KMS-11 (cell line): ENCODE results near the gene TPD52L2.
A peak's percentile ranks its signal among the peaks of the same experiment; 100 is the strongest.

Experiments used
- H2AFZ ChIP-seq: fragments of 200-600 bp; sonication (generic); 2 replicates; pipeline ENCODE4 v1.6.1; 2016; ENCODE audit warnings: antibody characterized with exemption, mixed run types, low read depth
- H3K27ac ChIP-seq: fragments of 200-600 bp; sonication (generic); 2 replicates; pipeline ENCODE4 v1.6.1; 2016; ENCODE audit warnings: mild to moderate bottlenecking, mixed run types
- H3K27me3 ChIP-seq: fragments of 200-600 bp; sonication (generic); 2 replicates; pipeline ENCODE4 v1.6.1; 2017; ENCODE audit warnings: mild to moderate bottlenecking, low read depth, mixed run types, moderate library complexity; ENCODE audit not compliant: insufficient read depth
- H3K36me3 ChIP-seq: fragments of 200-600 bp; sonication (generic); 2 replicates; pipeline ENCODE4 v1.6.1; 2017; ENCODE audit warnings: mild to moderate bottlenecking, mixed run types; ENCODE audit not compliant: insufficient read depth
- H3K4me1 ChIP-seq: fragments of 200-600 bp; sonication (generic); 2 replicates; pipeline ENCODE4 v1.6.1; 2016; ENCODE audit warnings: mild to moderate bottlenecking, low read depth, mixed run types; ENCODE audit not compliant: poor library complexity, severe bottlenecking
- H3K4me2 ChIP-seq: fragments of 200-600 bp; sonication (generic); 2 replicates; pipeline ENCODE4 v1.7.0; 2016; ENCODE audit warnings: mild to moderate bottlenecking, mixed run types
- H3K4me3 ChIP-seq: fragments of 200-600 bp; sonication (generic); IDR thresholded peaks from 2 replicates; pipeline ENCODE4 v1.6.1; 2017; ENCODE audit warnings: low read depth, low read length, mixed read lengths; ENCODE audit not compliant: insufficient read depth
- H3K79me2 ChIP-seq: fragments of 200-600 bp; sonication (generic); 2 replicates; pipeline ENCODE4 v1.6.1; 2016; ENCODE audit warnings: low read depth, mixed run types; ENCODE audit not compliant: insufficient read depth
- H3K9ac ChIP-seq: fragments of 200-600 bp; sonication (generic); 2 replicates; pipeline ENCODE4 v1.6.1; 2016; ENCODE audit warnings: mild to moderate bottlenecking, mixed run types
- H4K20me1 ChIP-seq: fragments of 200-600 bp; sonication (generic); 2 replicates; pipeline ENCODE4 v1.6.1; 2016; ENCODE audit warnings: mild to moderate bottlenecking, mixed run types; ENCODE audit not compliant: insufficient read depth
- CTCF ChIP-seq: fragments of 200-600 bp; sonication (generic); conservative IDR thresholded peaks from 2 replicates; pipeline ENCODE4 v1.6.1; 2017; ENCODE audit warnings: low read depth, mild to moderate bottlenecking, antibody characterized with exemption, low read length, moderate library complexity, mixed read lengths

The TPD52L2 gene

DNA sequence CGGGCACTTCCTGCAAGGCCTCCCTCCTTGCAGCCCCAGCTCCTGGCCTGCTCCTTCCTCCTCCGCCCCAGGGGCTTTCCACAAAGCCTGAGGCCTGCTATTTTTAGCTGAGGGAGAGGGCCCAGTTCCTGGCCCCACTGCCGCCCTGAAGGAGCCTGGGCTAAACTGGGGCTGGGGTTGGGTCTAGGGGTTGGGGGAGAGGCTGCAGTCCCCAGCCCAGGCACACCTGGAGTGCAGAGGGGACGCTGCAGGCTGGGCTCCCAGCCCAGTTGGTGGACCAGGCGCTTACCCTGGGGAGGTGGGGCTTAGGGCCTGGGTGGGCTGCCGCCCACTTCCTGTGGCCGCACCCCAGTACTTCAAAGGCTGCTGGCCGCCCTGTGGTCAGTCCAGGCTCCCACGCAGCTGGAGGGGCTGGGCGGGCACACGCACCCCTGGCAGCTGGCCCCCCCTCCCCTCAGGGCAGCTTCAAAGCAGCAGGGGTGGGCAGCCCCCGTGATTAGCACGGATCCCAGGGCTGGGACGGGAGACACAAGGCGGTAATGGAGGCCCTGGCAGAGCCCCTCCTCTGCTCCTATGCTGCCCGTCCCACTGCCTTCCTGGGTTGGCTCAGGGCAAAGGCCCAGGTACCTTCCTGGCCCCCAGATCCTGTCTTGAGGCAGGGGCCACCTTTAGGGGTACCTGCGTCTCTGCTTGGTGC, 10.9 kb upstream of the TPD52L2 start:
- no peak for TF ChIP-seq CTCF
- H2AFZ ChIP-seq: peak overlapping the region; percentile 26; the same call in 1 of the 2 replicates
- no peaks in the 10 kb centered on the region for H3K79me2 ChIP-seq
- H3K9ac ChIP-seq: peak overlapping the region; percentile 30; the same call in 1 of the 2 replicates
- peaks cover 3% of the 10 kb centered on the region for H3K27me3 ChIP-seq
- H3K4me1 ChIP-seq: peaks cover 38% of the 10 kb centered on the region
- H3K36me3 ChIP-seq: no peaks in the 10 kb centered on the region
- H3K27ac ChIP-seq: peak overlapping the region; percentile 13; the same call in 1 of the 2 replicates
- H4K20me1 ChIP-seq: no peaks in the 10 kb centered on the region
- no peak overlapping the region for H3K4me3 ChIP-seq
- H3K4me2 ChIP-seq: peak overlapping the region; percentile 60

DNA sequence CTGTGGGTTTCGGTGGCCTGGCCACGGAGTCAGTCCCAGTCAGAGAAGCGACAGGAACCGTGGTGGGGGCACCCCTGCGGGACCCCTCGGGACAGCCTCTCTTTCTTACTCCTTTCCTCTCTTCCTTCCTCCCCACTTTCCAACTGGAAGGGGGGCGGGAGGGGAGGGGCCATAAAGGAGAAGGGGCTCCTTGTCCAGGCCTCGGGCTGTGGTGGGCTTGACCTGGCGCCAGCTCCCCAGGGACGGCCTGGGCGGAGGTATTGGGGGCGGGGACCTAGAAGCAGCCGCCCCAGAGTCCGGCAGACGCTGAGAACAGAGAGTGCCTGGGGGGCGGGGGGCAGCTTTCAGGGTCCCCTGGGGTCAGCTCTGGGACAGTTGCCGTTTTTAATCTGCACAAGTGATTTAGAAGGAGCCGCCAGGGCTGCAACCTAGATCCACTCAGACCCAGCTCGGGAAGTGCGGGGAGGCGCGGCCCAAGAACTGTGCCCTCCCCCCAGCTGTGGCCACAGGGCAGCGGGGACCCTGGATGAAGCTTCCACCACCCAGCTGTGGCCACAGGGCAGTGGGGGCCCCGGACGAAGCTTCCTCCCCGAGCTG, 10.2 kb upstream of the TPD52L2 start:
- H3K4me1 ChIP-seq: peaks cover 38% of the 10 kb centered on the region
- H3K4me3 ChIP-seq: no peak overlapping the region
- no peak for TF ChIP-seq CTCF
- H2AFZ ChIP-seq: peak overlapping the region; percentile 26; the same call in 1 of the 2 replicates
- no peaks in the 10 kb centered on the region for H3K79me2 ChIP-seq
- H3K4me2 ChIP-seq: peak overlapping the region; percentile 60
- H4K20me1 ChIP-seq: no peaks in the 10 kb centered on the region
- peaks cover 3% of the 10 kb centered on the region for H3K27me3 ChIP-seq
- no peak overlapping the region for H3K9ac ChIP-seq
- no peak overlapping the region for H3K27ac ChIP-seq
- no peaks in the 10 kb centered on the region for H3K36me3 ChIP-seq

- H2AFZ ChIP-seq: no peak overlapping the region
- H3K27me3 ChIP-seq: peaks cover 3% of the 10 kb centered on the region
- no peak overlapping the region for H3K4me3 ChIP-seq
- no peak overlapping the region for H3K4me2 ChIP-seq
- no peak for TF ChIP-seq CTCF
- no peaks in the 10 kb centered on the region for H3K79me2 ChIP-seq
- no peaks in the 10 kb centered on the region for H3K36me3 ChIP-seq
- H3K4me1 ChIP-seq: peaks cover 37% of the 10 kb centered on the region
- H3K9ac ChIP-seq: no peak overlapping the region
- no peak overlapping the region for H3K27ac ChIP-seq
- no peaks in the 10 kb centered on the region for H4K20me1 ChIP-seq
These were observed 9.5 kb upstream of the TPD52L2 start for GRCh38 chr20:63855363-63856097.

DNA sequence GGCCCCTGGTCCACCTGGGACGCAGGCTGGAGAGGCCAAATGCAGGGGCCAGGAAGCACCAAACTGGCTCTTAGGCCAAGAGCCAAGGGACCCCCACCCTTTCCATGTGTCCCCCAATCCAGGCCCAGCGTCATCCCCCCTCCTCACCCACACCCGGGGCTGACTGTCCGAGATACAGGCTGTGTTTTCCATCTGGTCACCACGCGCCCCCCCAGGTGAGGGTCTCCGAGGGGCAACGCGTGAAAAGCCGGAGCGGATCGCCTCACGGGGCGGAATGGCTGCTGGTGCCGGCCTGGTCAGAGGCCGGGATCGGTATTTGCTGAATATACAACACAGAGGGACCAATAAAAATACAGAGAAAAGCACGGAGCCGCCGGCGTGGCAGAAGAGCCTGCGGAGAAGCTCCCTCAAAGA, 9.0 kb upstream of the TPD52L2 start:
- peaks cover 31% of the 10 kb centered on the region for H3K4me1 ChIP-seq

More for the DNA sequence above, 9.0 kb upstream of the TPD52L2 start:
- H3K27ac ChIP-seq: no peak overlapping the region
- no peaks in the 10 kb centered on the region for H3K36me3 ChIP-seq
- H3K79me2 ChIP-seq: no peaks in the 10 kb centered on the region
- peaks cover 3% of the 10 kb centered on the region for H3K27me3 ChIP-seq
- no peak for TF ChIP-seq CTCF
- H3K4me2 ChIP-seq: no peak overlapping the region
- no peaks in the 10 kb centered on the region for H4K20me1 ChIP-seq
- no peak overlapping the region for H3K4me3 ChIP-seq
- H3K9ac ChIP-seq: no peak overlapping the region
- no peak overlapping the region for H2AFZ ChIP-seq
